ENCODE measurements around the gene PELO. TPM values are rescaled to one million over a fixed set of nuclear protein-coding genes. Genes with fewer than 3 reads are reported as not detected.
A peak's percentile ranks its signal among the peaks of the same experiment; 100 is the strongest.

PELO gene
- total and polyA plus RNA-seq, 9 of the 15 experiments (the other 6 are each of a cell fraction or from before 2014, with no cell fraction given) = 5.8 to 14.6 (median 9.6) TPM

- Histone ChIP-seq H3K4me3 (no peak overlapping the region), H3K79me2 (ENCODE audit: control insufficient read depth, insufficient read depth, low read length) (no peaks in the 10 kb centered on the region), H3K9me3 (replicated peaks; ENCODE audit: control insufficient read depth, insufficient read depth, low read depth, low read length) (no peaks in the 10 kb centered on the region), H3K9me1 (ENCODE audit: control insufficient read depth, insufficient read depth, low read length) (no peaks in the 10 kb centered on the region), H3K4me2 (ENCODE audit: insufficient read depth, low read length) (no peak overlapping the region), H3K27ac (ENCODE audit: extremely low read depth, low read depth, low read length) (no peak overlapping the region), H3K36me3 (ENCODE audit: control insufficient read depth, insufficient read depth, low read length) (no peaks in the 10 kb centered on the region), H2AFZ (ENCODE audit: low read depth, low read length) (no peak overlapping the region), H4K20me1 (replicated peaks; ENCODE audit: control insufficient read depth, insufficient read depth, low read length) (no peaks in the 10 kb centered on the region), H3K27me3 (ENCODE audit: control insufficient read depth in 2 of 2, insufficient read depth in 2 of 2, low read length in 2 of 2) (peaks cover 0 to 10% of the 10 kb centered on the region in 2 experiments; a peak in 2 of 5 replicates), H3K4me1 (replicated peaks in 1 of 2; ENCODE audit: control insufficient read depth in 2 of 2, insufficient read depth in 2 of 2, low read length in 2 of 2) (peaks cover 0 to 9% of the 10 kb centered on the region in 2 experiments; a peak in 2 of 5 replicates), H3K9ac (ENCODE audit: insufficient read depth in 1 of 2, low read depth in 2 of 2, low read length in 2 of 2) (no peak overlapping the region)
- no peak for FAIRE-seq
- in situ Hi-C loops (cut with MboI) (no loop called here), intact Hi-C loops (cut with micrococcal nuclease) (no loop called here)
- no TSS peak for BruUV-seq (replicated peaks)
- POLR2A ChIA-PET = no interaction called here
- CTCF ChIA-PET (ENCODE audit: low intra/inter-chr PET ratio) = interaction anchor here (1.1 kb wide), 1 partner anchor 133 kb away, joined by 3 read pairs; no protein-coding TSS in a partner anchor
- 0% methylated on average over 2 of the region's 2 CpGs for WGBS (ENCODE audit: insufficient coverage, low coverage, missing lambda C conversion rate)
- ATAC-seq = no peak
- TF ChIP-seq HEY1 (CRISPR knock-in tag; IDR thresholded peaks at IDR 0.05; ENCODE audit: borderline replicate concordance) (no peak), CCNT2 (IDR thresholded peaks at IDR 0.05; ENCODE audit: borderline replicate concordance, extremely low read depth, insufficient read length, low read depth, low read length) (no peak), CEBPB (tag; IDR thresholded peaks at IDR 0.05) (peak; percentile 38; the same call in 1 of the 2 replicates), CEBPG (CRISPR knock-in tag; IDR thresholded peaks at IDR 0.05) (no peak), CEBPG (tag; conservative IDR thresholded peaks at IDR 0.05 in 1 of 2, IDR thresholded peaks at IDR 0.05 in 1 of 2) (peak in 1 of 2 experiments; percentile 78; a peak in 2 of 4 replicates)
- TF ChIP-seq, protein P1, sequence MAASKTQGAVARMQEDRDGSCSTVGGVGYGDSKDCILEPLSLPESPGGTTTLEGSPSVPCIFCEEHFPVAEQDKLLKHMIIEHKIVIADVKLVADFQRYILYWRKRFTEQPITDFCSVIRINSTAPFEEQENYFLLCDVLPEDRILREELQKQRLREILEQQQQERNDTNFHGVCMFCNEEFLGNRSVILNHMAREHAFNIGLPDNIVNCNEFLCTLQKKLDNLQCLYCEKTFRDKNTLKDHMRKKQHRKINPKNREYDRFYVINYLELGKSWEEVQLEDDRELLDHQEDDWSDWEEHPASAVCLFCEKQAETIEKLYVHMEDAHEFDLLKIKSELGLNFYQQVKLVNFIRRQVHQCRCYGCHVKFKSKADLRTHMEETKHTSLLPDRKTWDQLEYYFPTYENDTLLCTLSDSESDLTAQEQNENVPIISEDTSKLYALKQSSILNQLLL (CRISPR knock-in tag; IDR thresholded peaks at IDR 0.05; ENCODE audit: borderline replicate concordance) = no peak
- no peak for DNase-seq (ENCODE audit: extremely low read depth in 1 of 4, low spot score in 3 of 4)
These were observed 4.3 kb upstream of the PELO start for GRCh38 chr5:52783226-52783959.
